Thyroid gland (tissue), 4 donors: Measurements from ENCODE around the gene RNF123. TPM values are rescaled to one million over a fixed set of nuclear protein-coding genes. Genes with fewer than 3 reads are reported as not detected.

Source experiments
- DNase-seq, 2 donors: peaks; one replicate each; pipeline ENCODE4 v3.0.0-alpha.2; 2019
- H3K27ac ChIP-seq, 3 donors: fragments of 200-600 bp; sonication (generic); 1 replicate in 2 of 3; 2 replicates in 1 of 3; pipeline ENCODE4 v1.5.1; 2016 to 2019; ENCODE audit warnings: mild to moderate bottlenecking in 1 of 3, moderate library complexity in 1 of 3
- H3K27me3 ChIP-seq: fragments of 200-600 bp; sonication (generic); one replicate; pipeline ENCODE4 v1.5.1; 2019
- H3K36me3 ChIP-seq, 2 donors: fragments of 200-600 bp; sonication (generic); one replicate each; pipeline ENCODE4 v1.5.1; 2016 to 2019
- H3K4me1 ChIP-seq, 2 donors: fragments of 200-600 bp; sonication (generic); one replicate each; pipeline ENCODE4 v1.5.1; 2017 to 2019
- H3K4me3 ChIP-seq, 3 donors: fragments of 200-600 bp; sonication (generic); replicated peaks in 1 of 3; 1 replicate in 2 of 3; 2 replicates in 1 of 3; pipeline ENCODE4 v1.5.1; 2016; ENCODE audit warnings: mild to moderate bottlenecking in 1 of 3
- H3K9me3 ChIP-seq: fragments of 200-600 bp; sonication (generic); one replicate; pipeline ENCODE4 v1.5.1; 2017
- CTCF ChIP-seq, 6 experiments: fragments of 200-600 bp in 3 of 6; fragments of 450-650 bp in 3 of 6; sonication (generic) in 3 of 6; IDR thresholded peaks; one replicate each; pipeline ENCODE4 v1.5.1; 2016 to 2019; ENCODE audit warnings: antibody characterized with exemption in 6 of 6, mild to moderate bottlenecking in 2 of 6, inconsistent platforms in 1 of 6, moderate library complexity in 1 of 6
- POLR2A ChIP-seq, 2 donors: fragments of 450-650 bp; IDR thresholded peaks; one replicate each; pipeline ENCODE4 v1.6.1; 2017; ENCODE audit warnings: antibody characterized with exemption in 2 of 2, mild to moderate bottlenecking in 2 of 2, moderate library complexity in 1 of 2
- WGBS, 2 donors: methylation state at CpG; one replicate each; pipeline ENCODE4 v1.1.5; 2017; 5-methylcytosine and 5-hydroxymethylcytosine counted together
- intact Hi-C: fragments of 100-400 bp; cut with DNase I; formaldehyde crosslinking; loops from one replicate; pipeline ENCODE4 v1.15.1; 2023
- total RNA-seq, 4 donors: library from RNA; depleted of rRNA; stranded (reverse); fragments of >200 nt; gene quantifications; one replicate each; pipeline ENCODE4 v1.2.3, GENCODE V29; 2016

The RNF123 gene
- total RNA-seq, 4 donors from 2014 or later: 25.9 to 36.8 (median 33.5) TPM

- no peak for DNase-seq
- Histone ChIP-seq H3K36me3 (peaks cover 12 to 23% of the 10 kb centered on the region in 2 donors), H3K4me3 (no peak overlapping the region), H3K4me1 (no peaks in the 10 kb centered on the region), H3K27me3 (no peaks in the 10 kb centered on the region), H3K9me3 (no peaks in the 10 kb centered on the region), H3K27ac (no peak overlapping the region)
- no peak for TF ChIP-seq POLR2A (IDR thresholded peaks at IDR 0.05)
- intact Hi-C loops: loop anchor here (5.0 to 10.0 kb wide), 2 partner anchors 136 to 198 kb away; partner anchors contain the start of gene MST1R
- WGBS, 2 donors: 92 to 94% methylated on average over 6 to 9 of the region's 9 CpGs
Observed at GRCh38 chr3:49706456-49707112, 17.2 kb downstream of the RNF123 start.

DNA sequence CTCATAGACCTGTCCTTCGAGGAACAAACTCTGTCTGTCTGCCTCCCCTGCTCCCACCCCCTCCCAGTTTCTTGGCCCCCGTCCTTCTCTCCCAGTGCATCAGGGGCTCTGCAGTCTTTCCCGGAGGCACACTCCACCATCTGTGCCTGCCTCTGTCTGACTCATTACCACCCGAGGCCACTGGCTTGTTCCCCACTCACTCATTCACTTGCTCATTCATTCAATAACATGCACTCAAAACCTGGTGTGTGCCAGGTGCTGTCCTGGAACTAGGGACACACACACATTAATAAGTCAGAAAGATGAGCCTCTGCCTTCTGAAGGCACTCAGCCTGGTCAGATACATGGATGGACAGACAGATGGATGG lies 17.7 kb downstream of the RNF123 start:
- H3K36me3 ChIP-seq: peaks cover 12 to 18% of the 10 kb centered on the region in 2 donors
- TF ChIP-seq POLR2A (IDR thresholded peaks at IDR 0.05) (no peak), CTCF (IDR thresholded peaks at IDR 0.05) (no peak)
- intact Hi-C loops: loop anchor here (5.0 to 10.0 kb wide), 2 partner anchors 135 to 198 kb away; partner anchors contain the start of gene MST1R
- 77 to 91% methylated on average over 4 of the region's 4 CpGs for WGBS, 2 donors
- no peak for DNase-seq
- no peak overlapping the region for H3K4me3 ChIP-seq
- no peak overlapping the region for H3K27ac ChIP-seq
- no peaks in the 10 kb centered on the region for H3K27me3 ChIP-seq
- no peaks in the 10 kb centered on the region for H3K4me1 ChIP-seq
- no peaks in the 10 kb centered on the region for H3K9me3 ChIP-seq

- Histone ChIP-seq H3K27me3 (no peaks in the 10 kb centered on the region), H3K4me1 (no peaks in the 10 kb centered on the region), H3K9me3 (no peaks in the 10 kb centered on the region), H3K36me3 (peaks cover 10% of the 10 kb centered on the region in 2 donors), H3K27ac (no peak overlapping the region), H3K4me3 (no peak overlapping the region)
- intact Hi-C loops: loop anchor here (5.0 to 10.0 kb wide), 2 partner anchors 132 to 195 kb away; partner anchors contain the start of gene MST1R
- no peak for DNase-seq
- 97% methylated on average over 8 of the region's 8 CpGs for WGBS, 2 donors
- no peak for TF ChIP-seq POLR2A (IDR thresholded peaks at IDR 0.05)
- no peak for TF ChIP-seq CTCF (IDR thresholded peaks at IDR 0.05)
Observed at GRCh38 chr3:49709852-49710251, 20.5 kb downstream of the RNF123 start.

GRCh38 chr3:49711489-49711888 lies 22.1 kb downstream of the RNF123 start:
- intact Hi-C loops: no loop called here
- WGBS, 2 donors: 89 to 96% methylated on average over 5 of the region's 5 CpGs

GRCh38 chr3:49712166-49712565 lies 22.8 kb downstream of the RNF123 start:
- Histone ChIP-seq H3K27ac (no peak overlapping the region), H3K4me3 (no peak overlapping the region), H3K9me3 (no peaks in the 10 kb centered on the region), H3K4me1 (no peaks in the 10 kb centered on the region), H3K36me3 (peaks cover 0 to 7% of the 10 kb centered on the region in 2 donors), H3K27me3 (no peaks in the 10 kb centered on the region)
- 92 to 95% methylated on average over 10 to 11 of the region's 11 CpGs for WGBS, 2 donors
- DNase-seq: no peak
- TF ChIP-seq CTCF (IDR thresholded peaks at IDR 0.05) (no peak), POLR2A (IDR thresholded peaks at IDR 0.05) (no peak)
- intact Hi-C loops: no loop called here

More at GRCh38 chr3:49711489-49711888, 22.1 kb downstream of the RNF123 start:
- Histone ChIP-seq H3K9me3 (no peaks in the 10 kb centered on the region), H3K27me3 (no peaks in the 10 kb centered on the region), H3K27ac (no peak overlapping the region), H3K4me3 (no peak overlapping the region), H3K36me3 (peaks cover 0 to 7% of the 10 kb centered on the region in 2 donors), H3K4me1 (no peaks in the 10 kb centered on the region)
- TF ChIP-seq CTCF (IDR thresholded peaks at IDR 0.05) (no peak), POLR2A (IDR thresholded peaks at IDR 0.05) (no peak)
- no peak for DNase-seq
